ENCODE data around the gene TBC1D19. TPM values are rescaled to one million over a fixed set of nuclear protein-coding genes. Genes with fewer than 3 reads are reported as not detected.
"Not testable (repeated sequence)": the region's sequence is repeated elsewhere in the genome, so short reads cannot be mapped to it uniquely, and the experiment has no call there.

The TBC1D19 gene
- total RNA-seq = 10 to 100 TPM in 1 of 4 donors, 1 to 10 TPM in 3; 4.3 to 78.4 (median 6.2) TPM

DNA sequence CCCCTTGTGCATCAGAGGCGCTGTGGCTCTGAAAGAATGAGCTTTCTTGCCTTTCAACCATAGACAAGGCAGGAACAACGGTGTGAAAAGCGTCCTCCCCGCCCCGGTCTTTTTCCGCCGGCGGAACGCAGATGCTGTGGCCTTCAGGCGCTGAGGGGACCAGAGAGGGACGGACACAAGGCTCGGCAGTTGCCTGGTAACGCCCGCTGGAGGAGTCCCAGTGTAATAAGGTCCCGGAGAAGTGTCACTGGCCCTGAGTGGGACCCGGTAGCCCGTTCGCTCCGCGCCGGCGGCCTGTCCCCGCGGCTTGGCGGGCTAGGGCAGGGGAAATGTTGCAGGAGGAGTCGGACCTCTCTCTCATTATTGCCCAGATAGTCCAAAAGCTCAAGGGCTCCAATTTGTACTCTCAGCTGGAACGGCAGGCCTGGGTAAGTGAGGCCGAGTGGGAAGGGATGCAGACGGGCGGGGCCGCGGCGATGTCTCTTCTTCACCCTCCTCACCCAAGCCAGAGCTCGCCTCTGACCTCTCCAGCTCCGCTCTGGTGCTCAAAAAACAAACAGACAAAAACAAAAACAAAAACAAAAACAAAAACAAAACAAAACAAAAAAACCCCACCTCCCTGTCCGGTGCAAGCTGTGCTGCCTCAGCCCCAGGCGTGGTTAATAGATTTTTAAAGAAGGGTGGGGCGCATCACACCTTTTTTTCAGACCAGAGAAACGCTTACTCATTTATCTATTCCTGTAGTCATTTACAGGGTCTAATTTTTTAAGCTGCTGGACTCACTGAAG lies at the start of gene TBC1D19:
TBC1D19 (plus strand) TSS at position 220 of the 788 bp plus-strand sequence; CDS start at position 330, 110 bp downstream.
- Histone ChIP-seq H3K27me3 (no peaks in the 10 kb centered on the region), H3K27ac (peak within 1 kb of the TSS; percentile 64 to 80 (median 74)), H3K36me3 (no peaks in the 10 kb centered on the region), H3K4me3 (peak within 1 kb of the TSS; percentile 59 to 73 (median 70)), H3K4me1 (peaks cover 0 to 6% (median 2%) of the 10 kb centered on the region in 4 donors), H3K9me3 (no peaks in the 10 kb centered on the region)
- peak; percentile 84 to 94 (median 87) for DNase-seq
- TF ChIP-seq POLR2A (IDR thresholded peaks at IDR 0.05) = peak in 1 of 2 donors; percentile 31
- TF ChIP-seq CTCF (IDR thresholded peaks at IDR 0.05) = peak in 1 of 6 experiments; percentile 16

- TF ChIP-seq CTCF (IDR thresholded peaks at IDR 0.05) (no peak), POLR2A (IDR thresholded peaks at IDR 0.05) (no peak)
- H3K27me3 ChIP-seq = no peaks in the 10 kb centered on the region
- DNase-seq = no peak
- no peak overlapping the region for H3K27ac ChIP-seq
- peaks cover 0 to 3% (median 0%) of the 10 kb centered on the region in 4 donors for H3K9me3 ChIP-seq
- H3K4me3 ChIP-seq = no peak overlapping the region
- H3K36me3 ChIP-seq = no peaks in the 10 kb centered on the region
- H3K4me1 ChIP-seq = no peaks in the 10 kb centered on the region
These were observed 40.9 kb upstream of the TBC1D19 start for GRCh38 chr4:26542991-26543390.

GRCh38 chr4:26544421-26544820 lies 39.5 kb upstream of the TBC1D19 start:
- no peaks in the 10 kb centered on the region for H3K27me3 ChIP-seq
- peaks cover 0 to 3% (median 0%) of the 10 kb centered on the region in 4 donors for H3K9me3 ChIP-seq
- H3K4me3 ChIP-seq = no peak overlapping the region
- H3K36me3 ChIP-seq = no peaks in the 10 kb centered on the region
- no peak overlapping the region for H3K27ac ChIP-seq
- TF ChIP-seq CTCF (IDR thresholded peaks at IDR 0.05) (no peak), POLR2A (IDR thresholded peaks at IDR 0.05) (no peak)
- no peak for DNase-seq
- H3K4me1 ChIP-seq = no peaks in the 10 kb centered on the region

DNA sequence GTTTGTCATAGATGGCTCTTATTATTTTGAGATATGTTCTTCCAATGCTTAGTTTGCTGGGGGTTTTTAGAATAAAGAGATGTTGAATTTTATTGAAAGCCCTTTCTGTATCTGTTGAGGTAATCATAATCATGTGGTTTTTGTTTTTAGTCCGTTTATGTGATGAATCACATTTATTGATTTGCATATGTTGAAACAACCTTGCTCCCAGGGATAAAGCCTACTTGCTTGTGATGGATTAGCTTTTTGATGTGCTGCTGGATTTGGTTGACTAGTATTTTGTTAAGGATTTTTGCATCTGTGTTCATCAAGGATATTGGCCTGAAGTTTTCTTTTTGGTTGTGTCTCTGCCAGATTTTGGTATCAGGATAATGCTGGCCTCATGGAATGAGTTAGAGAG lies 35.5 kb upstream of the TBC1D19 start:
- not testable (repeated sequence) for H3K9me3 ChIP-seq, H3K27ac ChIP-seq, H3K27me3 ChIP-seq, H3K4me3 ChIP-seq, DNase-seq, H3K36me3 ChIP-seq, H3K4me1 ChIP-seq

DNA sequence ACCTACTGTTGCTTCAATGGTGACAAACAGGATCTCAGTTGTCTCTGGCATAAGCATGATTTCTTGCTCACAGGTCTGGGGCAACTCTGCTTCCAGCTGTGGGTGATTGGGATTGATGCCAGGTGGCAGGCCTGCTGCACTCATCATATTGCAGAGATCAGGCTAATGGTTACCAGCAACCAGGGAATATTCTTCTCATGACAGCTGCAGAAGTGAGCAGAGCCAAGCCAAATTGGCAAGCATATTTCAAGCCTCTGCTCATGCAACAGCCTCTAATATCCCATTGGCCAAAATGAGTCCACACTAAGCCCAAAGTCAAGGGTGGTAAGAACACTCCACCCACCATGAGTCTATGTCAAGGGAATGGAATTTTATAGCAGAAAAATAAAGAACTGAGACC lies 26.7 kb upstream of the TBC1D19 start:
- Histone ChIP-seq H3K4me1 (no peaks in the 10 kb centered on the region), H3K27ac (no peak overlapping the region), H3K27me3 (no peaks in the 10 kb centered on the region), H3K36me3 (no peaks in the 10 kb centered on the region), H3K9me3 (no peaks in the 10 kb centered on the region), H3K4me3 (no peak overlapping the region)
- TF ChIP-seq CTCF (IDR thresholded peaks at IDR 0.05) (no peak), POLR2A (IDR thresholded peaks at IDR 0.05) (no peak)
- no peak for DNase-seq

GRCh38 chr4:26558166-26558895 lies 25.6 kb upstream of the TBC1D19 start:
- no peak overlapping the region for H3K4me3 ChIP-seq
- TF ChIP-seq CTCF (IDR thresholded peaks at IDR 0.05) (no peak), POLR2A (IDR thresholded peaks at IDR 0.05) (no peak)
- no peaks in the 10 kb centered on the region for H3K36me3 ChIP-seq
- H3K4me1 ChIP-seq = no peaks in the 10 kb centered on the region
- no peak for DNase-seq
- no peaks in the 10 kb centered on the region for H3K9me3 ChIP-seq
- no peak overlapping the region for H3K27ac ChIP-seq
- H3K27me3 ChIP-seq = no peaks in the 10 kb centered on the region
